Spinal cord (tissue), 10 donors: ENCODE measurements around the gene PDZK1IP1. TPM values are rescaled to one million over a fixed set of nuclear protein-coding genes. Genes with fewer than 3 reads are reported as not detected.

Source experiments
- DNase-seq, 6 donors: peaks; one replicate each; pipeline versions ENCODE4 v3.0.0 to v3.0.0-alpha.2; 2013 to 2015; ENCODE audit warnings: low spot score in 6 of 6, low read depth in 4 of 6
- H3K27ac ChIP-seq: one replicate; pipeline ENCODE4 v1.5.1; 2013; ENCODE audit warnings: low read depth, low read length, control low read depth
- H3K27me3 ChIP-seq: one replicate; pipeline ENCODE4 v1.6.1; 2013; ENCODE audit warnings: low read length; ENCODE audit not compliant: control insufficient read depth, insufficient read depth
- H3K36me3 ChIP-seq: one replicate; pipeline ENCODE4 v1.6.1; 2013; ENCODE audit warnings: low read length; ENCODE audit not compliant: control insufficient read depth, insufficient read depth
- H3K4me1 ChIP-seq: one replicate; pipeline ENCODE4 v1.6.1; 2013; ENCODE audit warnings: low read length; ENCODE audit not compliant: control insufficient read depth, insufficient read depth
- H3K4me3 ChIP-seq: one replicate; pipeline ENCODE4 v1.5.1; 2013; ENCODE audit warnings: low read depth, low read length, control low read depth
- H3K9me3 ChIP-seq: one replicate; pipeline ENCODE4 v1.6.1; 2013; ENCODE audit warnings: low read length; ENCODE audit not compliant: control insufficient read depth, insufficient read depth
- WGBS: methylation state at CpG from one replicate; pipeline ENCODE4 v1.1.5; 2013; ENCODE audit warnings: missing lambda C conversion rate; ENCODE audit not compliant: insufficient coverage; 5-methylcytosine and 5-hydroxymethylcytosine counted together
- polyA plus RNA-seq, 2 donors: library from polyadenylated mRNA; unstranded; fragments of 120-200 nt; gene quantifications; one replicate each; pipeline ENCODE4 v1.2.1, GENCODE V29; 2013; ENCODE audit not compliant: insufficient read length in 2 of 2
- total RNA-seq, 2 donors: library from RNA; depleted of rRNA in 1 of 2; stranded (reverse); fragments of 120-200 nt in 1 of 2; fragments of >200 nt in 1 of 2; gene quantifications; one replicate each; pipeline versions ENCODE4 v1.2.3 to v1.2.4, GENCODE V29; 2013 to 2014
- donor health status: healthy.

PDZK1IP1 gene
- total and polyA plus RNA-seq, 4 donors = 0.30 to 0.35 TPM; not detected in 2

GRCh38 chr1:47188791-47189785, 748 bp downstream of the PDZK1IP1 start:
- Histone ChIP-seq H3K36me3 (no peaks in the 10 kb centered on the region), H3K27me3 (no peaks in the 10 kb centered on the region), H3K27ac (no peak overlapping the region), H3K4me3 (no peak overlapping the region), H3K4me1 (peaks cover 12% of the 10 kb centered on the region), H3K9me3 (no peaks in the 10 kb centered on the region)
- WGBS = 70% methylated on average over 7 of the region's 7 CpGs
- no peak for DNase-seq

DNA sequence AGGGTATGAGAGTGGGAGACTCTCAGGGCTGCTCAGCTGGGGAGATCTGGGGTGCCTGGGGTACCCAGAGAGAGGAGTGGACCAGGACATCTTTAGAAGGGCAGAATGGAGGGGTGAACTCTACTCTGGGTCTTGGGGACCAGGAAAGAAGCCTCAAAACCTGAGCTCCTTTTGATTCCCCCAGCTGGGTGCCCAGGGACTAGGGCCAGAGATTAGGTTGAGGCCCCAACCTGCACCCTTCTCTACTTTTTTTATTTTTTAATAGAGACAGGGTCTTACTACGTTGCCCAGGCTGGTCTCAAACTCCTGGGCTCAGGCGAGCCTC, 1.9 kb downstream of the PDZK1IP1 start:
- 81% methylated on average over 2 of the region's 2 CpGs for WGBS
- Histone ChIP-seq H3K9me3 (no peaks in the 10 kb centered on the region), H3K27ac (no peak overlapping the region), H3K36me3 (no peaks in the 10 kb centered on the region), H3K27me3 (no peaks in the 10 kb centered on the region), H3K4me1 (peaks cover 15% of the 10 kb centered on the region), H3K4me3 (no peak overlapping the region)
- DNase-seq = no peak

- Histone ChIP-seq H3K9me3 (no peaks in the 10 kb centered on the region), H3K4me3 (no peak overlapping the region), H3K27me3 (no peaks in the 10 kb centered on the region), H3K36me3 (no peaks in the 10 kb centered on the region), H3K4me1 (peaks cover 16% of the 10 kb centered on the region), H3K27ac (no peak overlapping the region)
- DNase-seq = no peak
- WGBS = 88% methylated on average over 11 of the region's 12 CpGs
Observed at GRCh38 chr1:47187231-47187925, 2.5 kb downstream of the PDZK1IP1 start.

- Histone ChIP-seq H3K27ac (no peak overlapping the region), H3K4me3 (no peak overlapping the region), H3K36me3 (no peaks in the 10 kb centered on the region), H3K9me3 (no peaks in the 10 kb centered on the region), H3K27me3 (peaks cover 1% of the 10 kb centered on the region), H3K4me1 (peaks cover 16% of the 10 kb centered on the region)
- no peak for DNase-seq
- 90% methylated on average over 12 of the region's 13 CpGs for WGBS
Observed at GRCh38 chr1:47186267-47187185, 3.3 kb downstream of the PDZK1IP1 start.

DNA sequence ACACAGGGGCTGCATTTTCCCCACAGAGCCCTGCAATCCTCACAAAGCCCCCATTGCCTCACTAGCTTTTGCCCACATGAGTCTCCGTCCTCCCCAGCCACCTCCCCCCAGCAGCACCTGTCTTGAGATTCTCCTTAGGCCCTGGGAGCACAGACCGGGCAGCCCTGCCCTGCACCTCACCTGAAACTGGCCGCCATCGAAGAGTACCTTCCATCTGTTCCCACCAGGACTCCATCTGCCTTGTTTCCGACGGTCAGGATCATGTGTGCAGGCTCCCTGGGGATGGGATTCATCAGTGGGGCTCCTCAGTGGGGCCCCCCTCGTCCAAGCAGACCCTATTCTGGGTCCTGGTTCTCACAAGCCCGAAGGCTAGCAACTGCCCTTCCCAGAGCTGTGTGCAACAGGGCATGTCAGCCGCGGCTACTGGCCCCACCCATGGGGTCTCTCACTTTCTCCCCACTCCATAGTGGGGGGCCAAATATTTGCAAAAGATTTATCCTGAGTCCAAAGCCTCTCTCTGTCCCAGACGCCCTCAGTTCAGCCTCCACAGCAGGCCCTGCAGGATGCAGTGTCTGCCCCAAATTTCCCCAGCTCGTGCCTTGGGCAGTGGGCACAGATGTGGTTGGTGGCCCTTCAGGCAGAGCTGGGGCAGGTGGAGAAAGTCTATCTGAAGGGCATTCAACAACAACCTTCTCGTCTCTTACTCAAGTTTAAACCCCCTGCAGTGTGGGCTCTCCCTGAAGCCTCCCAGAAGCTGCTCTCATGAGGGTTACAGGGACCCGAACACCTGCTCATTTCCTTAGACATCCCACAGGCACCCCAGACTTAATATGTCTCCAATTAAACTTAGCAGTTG, 4.8 kb downstream of the PDZK1IP1 start:
- no peak overlapping the region for H3K27ac ChIP-seq
- peaks cover 15% of the 10 kb centered on the region for H3K4me1 ChIP-seq
- H3K27me3 ChIP-seq = peaks cover 16% of the 10 kb centered on the region
- DNase-seq = no peak
- H3K4me3 ChIP-seq = no peak overlapping the region
- H3K36me3 ChIP-seq = no peaks in the 10 kb centered on the region
- H3K9me3 ChIP-seq = no peaks in the 10 kb centered on the region
- 74% methylated on average over 14 of the region's 14 CpGs for whole genome bisulfite sequencing

GRCh38 chr1:47184090-47184821, 5.6 kb downstream of the PDZK1IP1 start:
- 82% methylated on average over 4 of the region's 5 CpGs for WGBS
- Histone ChIP-seq H3K36me3 (no peaks in the 10 kb centered on the region), H3K9me3 (no peaks in the 10 kb centered on the region), H3K27ac (no peak overlapping the region), H3K4me1 (peaks cover 19% of the 10 kb centered on the region), H3K4me3 (no peak overlapping the region), H3K27me3 (peaks cover 20% of the 10 kb centered on the region)
- no peak for DNase-seq

DNA sequence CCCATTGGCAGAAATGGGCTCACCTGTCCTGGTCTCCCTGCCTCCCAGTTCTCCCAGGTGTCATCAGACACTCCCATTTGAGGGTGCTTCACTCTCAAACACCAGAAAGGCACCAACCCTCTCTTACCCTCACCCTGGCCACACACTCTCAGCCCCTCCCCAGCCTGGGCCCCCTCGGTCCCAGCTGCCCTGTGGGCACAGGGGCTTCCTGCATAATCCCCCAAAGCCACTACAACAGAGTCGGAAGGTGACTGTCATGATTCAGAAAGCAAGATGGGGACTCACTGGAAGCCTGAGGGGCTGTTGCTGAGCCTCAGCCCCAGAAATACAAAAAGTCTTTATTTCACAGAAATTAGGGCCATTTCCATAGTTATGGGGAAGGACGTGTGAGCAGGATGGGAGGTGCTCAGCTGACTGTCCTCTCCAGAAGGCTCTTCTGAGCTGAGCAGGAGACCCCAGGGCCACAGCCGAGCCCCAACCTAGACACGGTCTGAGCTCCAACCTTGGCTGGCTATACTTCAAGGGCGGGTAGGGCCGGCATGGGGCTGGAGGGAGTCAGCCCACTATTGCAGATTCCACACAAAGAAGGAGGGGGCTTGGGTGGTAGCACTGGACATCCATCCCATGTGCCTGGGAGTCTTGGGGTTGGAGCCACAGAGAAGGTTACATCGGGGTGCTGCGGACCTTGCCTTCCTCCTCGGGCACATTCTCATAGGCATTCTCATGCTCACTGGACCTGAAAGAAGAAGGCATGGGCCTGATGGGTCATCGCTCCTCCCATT, 6.3 kb downstream of the PDZK1IP1 start:
- DNase-seq = no peak
- H3K36me3 ChIP-seq = no peaks in the 10 kb centered on the region
- no peak overlapping the region for H3K27ac ChIP-seq
- WGBS = 76% methylated on average over 10 of the region's 11 CpGs
- no peaks in the 10 kb centered on the region for H3K9me3 ChIP-seq
- H3K4me1 ChIP-seq = peaks cover 27% of the 10 kb centered on the region
- H3K4me3 ChIP-seq = no peak overlapping the region
- H3K27me3 ChIP-seq = peaks cover 20% of the 10 kb centered on the region

- WGBS = 35% methylated on average over 2 of the region's 7 CpGs
- H3K4me1 ChIP-seq = peaks cover 27% of the 10 kb centered on the region
- H3K4me3 ChIP-seq = no peak overlapping the region
- H3K36me3 ChIP-seq = no peaks in the 10 kb centered on the region
- peak in 1 of 6 donors; percentile 41 for DNase-seq
- H3K9me3 ChIP-seq = no peaks in the 10 kb centered on the region
- H3K27me3 ChIP-seq = peaks cover 20% of the 10 kb centered on the region
- no peak overlapping the region for H3K27ac ChIP-seq
Observed at GRCh38 chr1:47182676-47183235, 7.1 kb downstream of the PDZK1IP1 start.
